Effector CD8-positive, alpha-beta T cell (primary cell): ENCODE data around the gene ZBTB42.

Source experiments
- DNase-seq: peaks from one replicate; lab custom pipeline; 2025; lab: John Stamatoyannopoulos, UW

ZBTB42 gene

GRCh38 chr14:104769324-104770071, 31.4 kb upstream of the ZBTB42 start:
- no peak for DNase-seq

- DNase-seq: no peak
Observed at GRCh38 chr14:104770072-104770579, 30.8 kb upstream of the ZBTB42 start.

DNA sequence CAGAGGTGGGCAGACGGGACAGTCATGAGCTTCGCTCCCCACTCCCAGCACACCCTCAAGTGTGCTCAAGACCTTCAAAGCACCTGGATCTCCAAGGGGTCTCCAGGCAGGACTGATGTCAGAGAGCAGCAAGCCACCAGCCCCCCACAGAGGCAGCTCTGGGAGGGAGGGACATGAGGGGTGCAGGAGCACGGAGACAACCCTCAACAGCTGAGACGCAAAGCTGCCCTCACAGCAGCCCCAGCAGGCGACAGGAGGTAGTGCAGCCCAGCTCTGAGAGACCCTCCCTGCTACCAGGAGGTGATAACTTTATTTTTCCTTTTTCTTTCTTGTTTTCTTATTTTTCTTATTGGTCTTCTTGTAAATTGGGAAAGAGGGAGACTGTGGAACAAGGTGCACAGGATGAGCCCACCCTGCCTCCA, 30.0 kb upstream of the ZBTB42 start:
- no peak for DNase-seq

DNA sequence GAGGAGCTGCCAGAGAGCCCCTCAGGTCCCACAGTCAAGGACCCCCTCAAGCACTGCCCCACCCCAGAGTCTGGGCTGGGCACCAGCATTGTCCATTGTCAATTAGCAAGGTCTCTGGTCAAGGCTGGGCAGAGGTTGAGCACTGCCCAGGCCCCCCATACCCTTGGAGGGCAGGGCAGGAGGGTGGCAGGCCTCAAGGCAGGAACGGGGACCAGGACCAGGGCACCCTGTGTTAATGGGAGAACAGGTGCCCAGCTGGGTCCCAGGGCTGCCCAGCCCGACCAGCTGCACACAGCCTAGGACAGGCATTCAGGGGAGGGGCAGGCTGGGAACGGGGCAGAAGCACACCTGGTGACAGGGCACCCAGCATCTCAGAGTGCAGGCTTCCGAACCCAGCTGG, 29.5 kb upstream of the ZBTB42 start:
- DNase-seq: no peak

GRCh38 chr14:104771918-104772706, 28.8 kb upstream of the ZBTB42 start:
- no peak for DNase-seq

GRCh38 chr14:104772707-104773504, 28.0 kb upstream of the ZBTB42 start:
- DNase-seq: no peak

- no peak for DNase-seq
Observed at GRCh38 chr14:104773505-104774452, 27.1 kb upstream of the ZBTB42 start.

DNA sequence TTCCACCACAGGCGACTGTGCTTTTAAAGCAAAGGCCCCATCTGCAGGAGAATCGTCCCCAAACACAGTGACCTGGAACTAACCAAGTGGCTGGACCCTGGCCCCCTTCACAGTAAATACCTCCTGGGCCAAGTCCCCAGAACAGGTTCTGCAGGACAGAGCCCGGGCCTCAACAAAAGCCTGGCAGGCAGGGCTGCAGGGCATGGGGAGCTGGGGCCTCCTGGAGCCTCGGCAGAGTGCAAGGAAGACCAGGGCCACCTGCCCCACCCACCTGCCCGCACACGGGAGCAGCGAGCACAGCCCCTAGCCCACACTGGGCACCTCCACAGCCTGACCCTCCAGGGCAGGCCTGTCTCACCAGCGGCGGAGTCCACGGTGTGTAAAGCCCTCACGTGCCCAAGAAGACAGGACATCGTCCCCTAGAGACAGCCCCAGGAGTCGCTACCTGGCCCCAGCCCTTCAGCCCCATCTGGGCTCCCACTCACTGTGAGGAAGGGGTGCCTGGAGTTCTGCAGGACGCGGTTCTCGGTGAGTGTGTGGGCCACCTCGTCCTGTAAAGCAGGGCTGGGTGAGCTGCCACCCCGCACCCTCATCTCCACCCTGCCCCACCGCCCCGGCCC, 26.3 kb upstream of the ZBTB42 start:
- no peak for DNase-seq

GRCh38 chr14:104775073-104775489, 25.8 kb upstream of the ZBTB42 start:
- no peak for DNase-seq

- no peak for DNase-seq
Observed at GRCh38 chr14:104776481-104776880, 24.4 kb upstream of the ZBTB42 start.

DNA sequence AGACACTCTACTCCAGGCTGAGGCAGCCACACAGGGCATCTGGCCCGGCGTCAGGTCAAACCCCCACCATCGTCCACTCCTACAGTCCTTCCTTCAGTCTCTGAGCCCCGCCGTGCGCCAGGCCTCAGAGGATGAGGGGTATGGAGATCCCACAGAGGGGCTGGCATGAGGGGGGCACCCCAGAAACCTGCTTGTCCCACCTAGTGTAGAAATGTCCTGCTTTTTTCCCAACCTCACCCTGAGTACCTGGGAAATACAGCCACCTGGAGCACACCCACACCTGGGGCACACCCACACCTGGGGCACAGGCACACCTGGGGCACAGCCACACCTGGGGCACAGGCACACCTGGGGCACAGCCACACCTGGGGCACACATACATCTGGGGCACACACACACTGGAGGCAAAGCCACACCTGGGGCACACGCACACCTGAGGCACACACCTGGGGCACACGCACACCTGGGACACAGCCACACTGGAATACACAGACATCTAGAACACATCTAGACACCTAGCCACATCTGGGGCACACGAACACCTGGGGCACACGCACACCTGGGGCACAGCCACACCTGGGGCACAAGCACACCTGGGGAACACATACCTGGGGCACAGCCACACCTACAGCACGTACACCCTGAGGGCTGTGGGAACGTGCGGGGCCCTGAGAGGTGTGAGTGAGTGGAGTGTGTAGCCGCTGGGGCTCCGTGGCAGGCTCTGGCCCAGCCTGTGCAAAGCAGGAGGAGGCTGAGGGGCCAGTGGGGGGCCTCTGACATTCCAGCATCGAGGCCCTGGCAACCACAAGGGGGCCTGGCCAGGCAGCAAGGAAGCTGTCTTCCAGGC, 23.7 kb upstream of the ZBTB42 start:
- DNase-seq: no peak

GRCh38 chr14:104777808-104778249, 23.1 kb upstream of the ZBTB42 start:
- DNase-seq: no peak

- DNase-seq: no peak
Observed at GRCh38 chr14:104778694-104779331, 22.1 kb upstream of the ZBTB42 start.

DNA sequence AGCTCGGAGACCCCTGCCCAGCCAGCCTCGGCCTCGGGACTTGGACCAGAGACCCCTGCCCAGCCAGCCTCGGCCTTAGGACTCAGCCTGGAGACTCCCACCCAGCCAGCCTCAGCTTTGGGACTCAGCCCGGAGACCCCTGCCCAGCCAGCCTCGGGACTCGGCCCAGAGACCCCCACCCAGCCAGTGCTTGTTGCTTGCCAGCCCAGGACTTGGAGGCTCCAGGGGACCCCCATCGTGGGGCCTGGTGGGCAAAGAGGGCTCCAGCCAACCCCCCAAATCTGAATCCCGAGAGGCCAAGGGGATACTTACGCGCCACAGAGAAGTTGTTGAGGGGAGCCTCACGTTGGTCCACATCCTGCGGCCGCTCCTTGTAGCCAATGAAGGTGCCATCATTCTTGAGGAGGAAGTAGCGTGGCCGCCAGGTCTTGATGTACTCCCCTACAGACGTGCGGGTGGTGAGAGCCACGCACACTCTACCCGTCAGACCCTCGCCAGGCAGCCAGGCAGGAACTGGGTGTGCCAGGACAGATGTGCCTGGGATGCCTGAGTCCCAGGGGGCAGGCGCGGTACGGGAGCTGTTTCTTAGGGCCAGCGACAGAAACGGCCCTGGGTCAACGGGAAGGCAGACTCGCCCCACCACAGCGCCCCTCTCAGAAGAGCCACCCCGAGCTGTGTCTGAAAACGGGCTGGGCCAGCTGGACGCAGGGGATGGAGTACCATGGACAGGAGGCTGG, 21.0 kb upstream of the ZBTB42 start:
- no peak for DNase-seq

DNA sequence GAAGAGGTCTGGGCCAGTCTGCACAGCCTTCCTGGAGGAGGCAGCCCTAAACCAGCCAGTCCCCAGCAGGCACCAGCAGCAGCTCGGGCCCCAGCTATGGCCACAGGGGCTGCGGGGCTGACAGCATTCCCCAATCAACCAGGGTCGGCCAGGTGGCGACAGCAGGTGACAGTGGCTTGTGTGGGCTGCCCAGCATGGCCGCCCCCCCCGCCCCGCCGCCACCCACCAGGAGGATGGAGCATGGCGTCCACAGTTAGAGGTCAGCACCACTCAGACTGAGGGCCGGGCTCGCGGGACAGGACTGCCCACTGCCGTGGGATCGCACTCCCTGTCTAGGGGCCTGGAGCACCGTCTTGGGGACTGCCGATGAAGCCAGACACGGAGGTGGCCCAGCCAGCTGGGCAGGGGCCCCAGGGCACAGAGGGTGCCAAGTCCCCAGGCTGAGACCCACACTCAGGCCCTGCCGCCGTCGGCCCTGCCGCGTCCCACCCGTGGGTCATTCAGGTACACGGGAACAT, 20.3 kb upstream of the ZBTB42 start:
- no peak for DNase-seq

GRCh38 chr14:104781271-104782077, 19.4 kb upstream of the ZBTB42 start:
- DNase-seq: no peak

DNA sequence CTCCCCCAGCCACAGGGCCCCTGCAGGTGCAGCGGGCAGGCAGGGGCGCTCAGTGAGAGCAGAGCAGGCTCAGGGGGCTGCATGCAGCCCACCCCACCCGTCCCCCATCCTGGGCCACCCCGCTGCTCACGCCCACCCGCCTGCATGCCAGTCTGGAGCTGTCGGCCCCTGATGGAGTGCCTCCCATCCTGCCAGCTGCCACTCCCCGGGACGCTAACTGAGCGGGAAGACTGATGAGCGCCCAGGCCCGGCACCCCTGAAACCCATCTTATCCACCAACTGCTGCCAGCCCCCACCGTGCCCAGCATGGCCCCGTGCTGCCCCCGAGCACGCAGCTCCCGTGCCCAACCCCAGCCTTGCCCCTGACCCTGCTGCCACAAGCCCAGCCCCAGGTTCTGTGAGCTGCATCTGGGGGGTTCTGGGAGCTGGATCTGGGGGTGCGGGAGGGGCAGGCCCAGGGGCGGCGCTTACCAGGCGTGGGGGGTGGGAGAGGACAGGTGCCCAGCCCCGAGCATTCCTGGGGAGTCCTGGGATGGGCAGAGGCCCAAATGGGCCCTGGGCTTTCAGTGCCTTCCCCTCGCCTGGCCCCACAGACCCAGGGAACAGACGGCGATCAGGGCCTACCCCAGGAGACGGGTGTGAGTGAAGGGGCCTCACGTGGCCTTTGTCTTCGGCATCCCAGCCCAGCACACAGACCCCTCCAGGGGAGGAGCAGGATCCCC, 18.7 kb upstream of the ZBTB42 start:
- DNase-seq: no peak
